Measurements from ENCODE around the gene SEMA6B. TPM values are rescaled to one million over a fixed set of nuclear protein-coding genes. Genes with fewer than 3 reads are reported as not detected.

SEMA6B gene
- total RNA-seq, 6 experiments from 2014 or later, result 0.05 to 0.30 (median 0.21) TPM

- Mint-ChIP-seq H3K27me3 (ENCODE audit: insufficient read depth) (peaks cover 15% of the 10 kb centered on the region), H3K4me3 (no peak overlapping the region), H3K36me3 (ENCODE audit: low read depth) (no peaks in the 10 kb centered on the region), H3K27ac (no peak overlapping the region), H3K4me1 (ENCODE audit: low read depth) (peaks cover 6% of the 10 kb centered on the region; the same call in 1 of the 2 replicates), H3K9me3 (no peaks in the 10 kb centered on the region)
- no peak for DNase-seq
- TF ChIP-seq, protein P1, sequence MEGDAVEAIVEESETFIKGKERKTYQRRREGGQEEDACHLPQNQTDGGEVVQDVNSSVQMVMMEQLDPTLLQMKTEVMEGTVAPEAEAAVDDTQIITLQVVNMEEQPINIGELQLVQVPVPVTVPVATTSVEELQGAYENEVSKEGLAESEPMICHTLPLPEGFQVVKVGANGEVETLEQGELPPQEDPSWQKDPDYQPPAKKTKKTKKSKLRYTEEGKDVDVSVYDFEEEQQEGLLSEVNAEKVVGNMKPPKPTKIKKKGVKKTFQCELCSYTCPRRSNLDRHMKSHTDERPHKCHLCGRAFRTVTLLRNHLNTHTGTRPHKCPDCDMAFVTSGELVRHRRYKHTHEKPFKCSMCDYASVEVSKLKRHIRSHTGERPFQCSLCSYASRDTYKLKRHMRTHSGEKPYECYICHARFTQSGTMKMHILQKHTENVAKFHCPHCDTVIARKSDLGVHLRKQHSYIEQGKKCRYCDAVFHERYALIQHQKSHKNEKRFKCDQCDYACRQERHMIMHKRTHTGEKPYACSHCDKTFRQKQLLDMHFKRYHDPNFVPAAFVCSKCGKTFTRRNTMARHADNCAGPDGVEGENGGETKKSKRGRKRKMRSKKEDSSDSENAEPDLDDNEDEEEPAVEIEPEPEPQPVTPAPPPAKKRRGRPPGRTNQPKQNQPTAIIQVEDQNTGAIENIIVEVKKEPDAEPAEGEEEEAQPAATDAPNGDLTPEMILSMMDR (IDR thresholded peaks at IDR 0.05), result no peak
Observed at GRCh38 chr19:4583961-4584669, 24.6 kb upstream of the SEMA6B start.

DNA sequence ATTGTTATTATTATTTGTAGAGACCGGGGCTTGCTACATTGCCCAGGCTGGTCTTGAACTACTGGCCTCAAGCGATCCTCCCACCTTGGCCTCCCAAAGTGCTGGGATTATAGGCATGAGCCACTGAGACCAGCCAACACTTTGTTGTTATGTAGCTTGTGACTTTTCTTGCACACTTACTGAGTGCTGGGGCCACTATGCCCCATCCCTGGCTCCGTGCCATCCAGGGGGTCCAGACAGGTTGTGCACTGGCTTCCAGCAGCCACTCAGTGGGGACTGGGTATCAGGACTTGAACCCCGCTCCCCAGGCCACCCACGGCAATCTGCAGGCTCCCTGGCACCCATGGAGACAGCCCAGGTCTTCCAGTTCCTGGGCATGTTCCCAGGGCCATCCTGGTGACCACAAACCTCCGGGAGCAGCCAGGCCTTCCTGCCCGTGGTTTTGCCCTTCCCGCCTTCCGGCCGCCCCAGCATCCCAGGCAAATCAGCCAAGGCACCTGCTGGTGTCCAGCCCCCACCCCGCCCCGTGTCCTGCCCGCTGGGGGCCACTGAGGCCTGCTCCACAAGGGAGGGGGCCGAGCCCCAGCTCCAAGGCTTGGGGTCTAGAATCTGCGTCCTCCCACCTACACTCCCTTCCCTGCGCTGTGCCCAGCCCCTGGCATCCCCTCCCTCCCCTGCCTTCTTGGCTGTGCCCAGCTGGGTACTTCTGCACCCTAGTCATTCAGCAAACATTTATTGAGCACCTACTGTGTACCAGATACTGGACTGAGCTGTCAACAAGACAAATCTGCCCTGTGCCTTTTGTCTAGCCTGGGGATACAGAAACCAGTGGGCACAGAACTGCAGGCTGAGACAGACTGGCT lies 23.7 kb upstream of the SEMA6B start:
- TF ChIP-seq, protein P1 (IDR thresholded peaks at IDR 0.05), result no peak
- DNase-seq, result no peak
- Mint-ChIP-seq H3K27me3 (ENCODE audit: insufficient read depth) (peaks cover 20% of the 10 kb centered on the region), H3K4me3 (no peak overlapping the region), H3K4me1 (ENCODE audit: low read depth) (peaks cover 6% of the 10 kb centered on the region; the same call in 1 of the 2 replicates), H3K27ac (no peak overlapping the region), H3K9me3 (no peaks in the 10 kb centered on the region), H3K36me3 (ENCODE audit: low read depth) (no peaks in the 10 kb centered on the region)

DNA sequence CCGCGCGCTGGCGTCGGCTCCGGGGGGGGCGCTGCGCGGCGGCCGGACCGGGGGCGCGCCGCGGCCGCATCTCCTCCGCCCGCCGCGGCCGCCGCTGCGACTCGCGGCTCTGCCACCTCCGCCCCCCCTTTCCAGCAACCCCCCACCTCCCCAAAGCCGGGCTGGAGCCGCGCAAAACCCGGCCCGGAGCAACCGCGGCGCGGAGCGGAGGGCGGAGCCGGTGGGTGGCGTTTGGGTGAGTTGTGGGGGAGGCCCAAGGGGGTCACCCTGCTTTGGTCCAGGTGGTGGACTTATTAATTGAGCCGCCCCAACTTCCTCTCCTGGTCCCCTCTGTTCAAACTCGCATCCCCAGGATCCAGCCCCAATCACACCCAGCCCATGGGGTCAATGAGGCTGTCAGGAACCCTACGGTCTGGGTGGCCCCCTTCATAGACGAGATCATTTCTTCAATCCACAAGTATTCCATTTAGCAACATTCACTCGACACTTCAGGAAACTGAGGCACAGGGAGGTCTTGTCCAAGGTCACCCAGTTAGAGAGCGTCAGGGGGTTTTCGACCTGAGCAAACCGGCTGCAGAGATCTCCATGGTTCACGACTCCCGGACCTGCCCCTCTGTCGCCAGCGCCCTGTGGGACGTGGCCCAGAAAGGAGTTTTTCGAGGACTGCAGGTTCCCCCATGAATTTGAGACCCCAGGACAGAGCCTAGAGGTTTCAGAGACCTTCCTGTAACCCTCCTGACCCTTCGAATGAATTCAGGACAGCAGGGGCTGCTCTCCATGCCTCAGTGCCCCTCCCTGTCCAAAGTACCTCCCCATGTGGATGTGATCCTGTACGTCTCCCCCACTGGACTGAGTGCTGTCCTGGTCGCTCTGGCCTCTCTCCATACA lies 22.4 kb upstream of the SEMA6B start:
- Mint-ChIP-seq H3K4me3 (peak overlapping the region; percentile 46; the same call in 1 of the 2 replicates), H3K27me3 (ENCODE audit: insufficient read depth) (peaks cover 20% of the 10 kb centered on the region), H3K4me1 (ENCODE audit: low read depth) (peaks cover 6% of the 10 kb centered on the region; the same call in 1 of the 2 replicates), H3K36me3 (ENCODE audit: low read depth) (no peaks in the 10 kb centered on the region), H3K9me3 (no peaks in the 10 kb centered on the region), H3K27ac (no peak overlapping the region)
- TF ChIP-seq, protein P1 (IDR thresholded peaks at IDR 0.05), result no peak
- DNase-seq, result no peak

DNA sequence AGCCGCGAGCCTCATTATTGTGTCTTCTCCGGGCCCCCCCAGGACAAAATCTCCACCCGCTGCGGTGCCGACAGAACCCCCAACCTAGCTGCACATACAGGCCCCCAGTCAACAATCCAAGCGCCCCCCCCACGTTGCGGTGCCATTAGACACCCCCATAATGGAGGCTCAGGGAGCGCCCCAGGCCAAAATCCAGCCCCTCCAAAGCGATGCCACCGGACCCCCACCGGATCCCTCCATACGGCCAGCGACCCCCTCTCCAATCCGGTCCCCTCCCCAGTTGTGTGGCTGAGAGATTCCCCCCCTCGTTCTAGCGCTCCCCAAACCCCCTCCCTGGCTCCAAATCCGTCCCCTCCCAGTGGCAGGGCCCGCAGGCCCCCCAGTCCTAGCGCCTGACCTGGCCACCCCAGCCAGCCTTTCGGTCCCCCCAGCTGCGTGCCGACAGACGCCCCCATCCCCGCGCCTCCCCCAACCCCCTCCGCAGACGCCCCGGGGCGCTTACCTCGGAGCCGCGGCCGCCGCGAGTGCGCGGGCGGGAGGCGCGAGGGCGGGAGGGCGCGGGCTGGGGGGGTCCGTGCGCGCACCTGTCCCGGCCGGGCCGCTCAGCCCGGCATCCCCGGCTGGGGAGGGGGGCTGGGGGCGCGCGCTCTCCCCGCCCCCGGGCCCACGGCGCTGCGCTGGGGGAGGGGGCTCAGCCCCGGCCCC lies 21.6 kb upstream of the SEMA6B start:
- Mint-ChIP-seq H3K36me3 (ENCODE audit: low read depth) (no peaks in the 10 kb centered on the region), H3K27ac (no peak overlapping the region), H3K9me3 (no peaks in the 10 kb centered on the region), H3K27me3 (ENCODE audit: insufficient read depth) (peaks cover 20% of the 10 kb centered on the region), H3K4me1 (ENCODE audit: low read depth) (peaks cover 11% of the 10 kb centered on the region), H3K4me3 (peak overlapping the region; percentile 58; the same call in 1 of the 2 replicates)
- no peak for DNase-seq
- TF ChIP-seq, protein P1 (IDR thresholded peaks at IDR 0.05), result no peak

All from HFFc6 (cell line).